AG20443 (cell line): Measurements from ENCODE around the gene TMSB15C.

ENCODE experiments used
- DNase-seq: peaks from one replicate; pipeline ENCODE4 v3.0.0; 2012; ENCODE audit warnings: low spot score, mixed read lengths

TMSB15C gene

GRCh38 chrX:104045642-104046041 lies 30.4 kb downstream of the TMSB15C start:
- no peak for DNase-seq

DNA sequence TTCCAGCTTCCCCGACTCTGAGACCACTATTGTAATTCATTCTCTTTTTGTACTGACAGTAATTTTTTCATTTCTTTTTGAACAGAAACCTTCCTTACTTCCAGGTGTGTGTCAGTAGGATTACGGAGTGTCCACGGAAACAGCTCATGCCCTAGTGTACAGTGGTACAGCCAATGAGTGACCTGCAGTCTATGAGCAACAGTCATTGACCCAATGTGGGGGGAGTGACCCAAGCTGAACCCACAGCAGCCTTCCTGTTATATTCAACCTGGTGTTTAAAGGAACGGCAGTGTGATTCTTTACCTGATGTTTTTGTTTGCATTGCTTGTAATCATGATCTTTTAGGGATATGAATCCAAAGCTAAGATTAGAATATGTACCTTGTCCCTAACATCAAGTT lies 35.0 kb downstream of the TMSB15C start:
- DNase-seq: no peak

GRCh38 chrX:104039689-104040505 lies 36.1 kb downstream of the TMSB15C start, which contains the start of gene H2BW2:
TSS of gene H2BW2 (plus strand) at chrX:104039956. CDS start at chrX:104039995, 39 bp downstream.
- no peak for DNase-seq
